Thyroid gland (tissue), 4 donors: ENCODE data around the gene KCNAB2. TPM values are rescaled to one million over a fixed set of nuclear protein-coding genes. Genes with fewer than 3 reads are reported as not detected.

Experiments
- DNase-seq, 2 donors: peaks; one replicate each; pipeline ENCODE4 v3.0.0-alpha.2; 2019
- H3K27ac ChIP-seq, 3 donors: fragments of 200-600 bp; sonication (generic); 1 replicate in 2 of 3; 2 replicates in 1 of 3; pipeline ENCODE4 v1.5.1; 2016 to 2019; ENCODE audit warnings: mild to moderate bottlenecking in 1 of 3, moderate library complexity in 1 of 3
- H3K27me3 ChIP-seq: fragments of 200-600 bp; sonication (generic); one replicate; pipeline ENCODE4 v1.5.1; 2019
- H3K36me3 ChIP-seq, 2 donors: fragments of 200-600 bp; sonication (generic); one replicate each; pipeline ENCODE4 v1.5.1; 2016 to 2019
- H3K4me1 ChIP-seq, 2 donors: fragments of 200-600 bp; sonication (generic); one replicate each; pipeline ENCODE4 v1.5.1; 2017 to 2019
- H3K4me3 ChIP-seq, 3 donors: fragments of 200-600 bp; sonication (generic); replicated peaks in 1 of 3; 1 replicate in 2 of 3; 2 replicates in 1 of 3; pipeline ENCODE4 v1.5.1; 2016; ENCODE audit warnings: mild to moderate bottlenecking in 1 of 3
- H3K9me3 ChIP-seq: fragments of 200-600 bp; sonication (generic); one replicate; pipeline ENCODE4 v1.5.1; 2017
- POLR2A ChIP-seq, 2 donors: fragments of 450-650 bp; IDR thresholded peaks; one replicate each; pipeline ENCODE4 v1.6.1; 2017; ENCODE audit warnings: antibody characterized with exemption in 2 of 2, mild to moderate bottlenecking in 2 of 2, moderate library complexity in 1 of 2
- WGBS, 2 donors: methylation state at CpG; one replicate each; pipeline ENCODE4 v1.1.5; 2017; 5-methylcytosine and 5-hydroxymethylcytosine counted together
- intact Hi-C: fragments of 100-400 bp; cut with DNase I; formaldehyde crosslinking; loops from one replicate; pipeline ENCODE4 v1.15.1; 2023
- total RNA-seq, 4 donors: library from RNA; depleted of rRNA; stranded (reverse); fragments of >200 nt; gene quantifications; one replicate each; pipeline ENCODE4 v1.2.3, GENCODE V29; 2016
- TF ChIP-seq, protein P1 (sequence below), 6 experiments: fragments of 200-600 bp in 3 of 6; fragments of 450-650 bp in 3 of 6; sonication (generic) in 3 of 6; IDR thresholded peaks; one replicate each; pipeline ENCODE4 v1.5.1; 2016 to 2019; ENCODE audit warnings: antibody characterized with exemption in 6 of 6, mild to moderate bottlenecking in 2 of 6, inconsistent platforms in 1 of 6, moderate library complexity in 1 of 6

Gene KCNAB2
- total RNA-seq, 4 donors from 2014 or later: 3.1 to 7.3 (median 6.1) TPM

GRCh38 chr1:6023346-6023745 lies 22.3 kb upstream of the KCNAB2 start:
- H3K27ac ChIP-seq: no peak overlapping the region
- no peak overlapping the region for H3K4me3 ChIP-seq
- no peaks in the 10 kb centered on the region for H3K27me3 ChIP-seq
- WGBS, 2 donors: 88 to 91% methylated on average over 5 of the region's 5 CpGs
- no peak for DNase-seq
- H3K9me3 ChIP-seq: no peaks in the 10 kb centered on the region
- intact Hi-C loops: no loop called here
- peaks cover 4% of the 10 kb centered on the region in 2 donors for H3K4me1 ChIP-seq
- TF ChIP-seq POLR2A (IDR thresholded peaks at IDR 0.05): no peak
- TF ChIP-seq, protein P1, sequence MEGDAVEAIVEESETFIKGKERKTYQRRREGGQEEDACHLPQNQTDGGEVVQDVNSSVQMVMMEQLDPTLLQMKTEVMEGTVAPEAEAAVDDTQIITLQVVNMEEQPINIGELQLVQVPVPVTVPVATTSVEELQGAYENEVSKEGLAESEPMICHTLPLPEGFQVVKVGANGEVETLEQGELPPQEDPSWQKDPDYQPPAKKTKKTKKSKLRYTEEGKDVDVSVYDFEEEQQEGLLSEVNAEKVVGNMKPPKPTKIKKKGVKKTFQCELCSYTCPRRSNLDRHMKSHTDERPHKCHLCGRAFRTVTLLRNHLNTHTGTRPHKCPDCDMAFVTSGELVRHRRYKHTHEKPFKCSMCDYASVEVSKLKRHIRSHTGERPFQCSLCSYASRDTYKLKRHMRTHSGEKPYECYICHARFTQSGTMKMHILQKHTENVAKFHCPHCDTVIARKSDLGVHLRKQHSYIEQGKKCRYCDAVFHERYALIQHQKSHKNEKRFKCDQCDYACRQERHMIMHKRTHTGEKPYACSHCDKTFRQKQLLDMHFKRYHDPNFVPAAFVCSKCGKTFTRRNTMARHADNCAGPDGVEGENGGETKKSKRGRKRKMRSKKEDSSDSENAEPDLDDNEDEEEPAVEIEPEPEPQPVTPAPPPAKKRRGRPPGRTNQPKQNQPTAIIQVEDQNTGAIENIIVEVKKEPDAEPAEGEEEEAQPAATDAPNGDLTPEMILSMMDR (IDR thresholded peaks at IDR 0.05): no peak
- H3K36me3 ChIP-seq: no peaks in the 10 kb centered on the region

DNA sequence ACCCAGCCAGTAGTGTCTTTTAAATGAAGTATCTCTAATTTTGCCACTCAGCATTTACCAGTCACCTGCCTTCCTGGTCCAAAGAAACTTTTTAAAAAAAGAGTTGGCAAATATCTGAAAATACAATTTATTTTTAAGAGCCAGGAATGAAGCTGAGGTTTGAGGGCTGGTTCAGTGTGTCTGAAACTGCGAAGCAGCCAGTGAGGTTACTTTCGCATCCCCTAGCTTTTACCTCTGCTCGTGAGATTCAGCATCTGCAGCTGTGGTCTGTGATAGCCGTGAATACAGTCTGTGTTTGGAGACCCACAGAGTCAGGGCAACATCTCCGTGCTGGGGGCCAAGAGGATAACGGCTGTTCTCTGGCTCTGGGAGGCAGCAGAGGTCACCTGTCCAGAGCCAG lies 21.3 kb upstream of the KCNAB2 start:
- Histone ChIP-seq H3K4me1 (peaks cover 4% of the 10 kb centered on the region in 2 donors), H3K9me3 (no peaks in the 10 kb centered on the region), H3K4me3 (no peak overlapping the region), H3K27me3 (no peaks in the 10 kb centered on the region), H3K27ac (no peak overlapping the region), H3K36me3 (no peaks in the 10 kb centered on the region)
- no peak for DNase-seq
- TF ChIP-seq POLR2A (IDR thresholded peaks at IDR 0.05): no peak
- TF ChIP-seq, protein P1 (IDR thresholded peaks at IDR 0.05): no peak
- intact Hi-C loops: no loop called here
- 90 to 92% methylated on average over 6 of the region's 6 CpGs for WGBS, 2 donors

DNA sequence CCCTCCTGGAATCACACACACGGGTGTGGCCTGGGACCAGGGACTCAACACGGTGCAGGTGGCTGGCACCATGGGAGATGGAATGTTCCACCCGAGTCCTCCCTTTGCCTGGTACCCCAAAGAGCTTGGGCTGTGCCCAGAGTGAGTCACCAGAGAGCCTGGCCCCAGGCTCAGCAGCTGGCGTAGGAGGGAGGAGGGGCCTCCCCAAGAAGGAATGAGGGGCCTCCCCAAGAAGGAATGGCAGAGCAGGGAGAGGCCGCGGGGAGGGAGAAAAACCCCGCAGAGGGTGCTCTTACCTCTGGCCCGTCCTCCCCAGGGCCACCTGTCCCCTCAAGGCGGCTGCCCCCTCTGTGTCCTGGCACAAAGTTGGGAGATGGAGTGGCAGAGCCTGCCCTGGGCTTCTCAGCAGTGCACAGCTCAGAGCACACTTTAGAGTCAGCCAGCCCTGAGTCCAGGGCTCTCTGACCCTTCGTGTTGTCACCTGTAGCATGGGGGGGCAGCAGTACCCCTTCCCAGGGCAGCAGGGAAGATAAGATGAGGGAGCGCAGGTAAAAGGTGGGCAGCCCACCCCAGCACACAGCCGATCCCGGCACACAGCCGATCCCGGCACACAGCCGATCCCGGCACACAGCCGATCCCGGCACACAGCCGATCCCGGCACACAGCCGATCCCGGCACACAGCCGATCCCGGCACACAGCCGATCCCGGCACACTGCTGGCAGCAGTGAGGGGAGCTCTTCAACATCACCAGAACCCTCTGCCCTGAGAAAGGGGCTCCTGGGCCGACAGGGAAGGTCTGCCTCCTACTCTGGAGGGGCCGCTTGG lies 20.2 kb upstream of the KCNAB2 start:
- H3K4me3 ChIP-seq: peak overlapping the region in 1 of 3 donors; percentile 4
- TF ChIP-seq POLR2A (IDR thresholded peaks at IDR 0.05): no peak
- TF ChIP-seq, protein P1 (IDR thresholded peaks at IDR 0.05): no peak
- WGBS, 2 donors: 51 to 59% methylated on average over 10 to 13 of the region's 29 CpGs
- intact Hi-C loops: no loop called here
- no peaks in the 10 kb centered on the region for H3K36me3 ChIP-seq
- no peak for DNase-seq
- no peak overlapping the region for H3K27ac ChIP-seq
- no peaks in the 10 kb centered on the region for H3K27me3 ChIP-seq
- peaks cover 4% of the 10 kb centered on the region in 2 donors for H3K4me1 ChIP-seq
- H3K9me3 ChIP-seq: no peaks in the 10 kb centered on the region

- DNase-seq: peak; percentile 79 to 85
- H3K36me3 ChIP-seq: no peaks in the 10 kb centered on the region
- peak overlapping the region in 1 of 3 donors; percentile 4 for H3K4me3 ChIP-seq
- intact Hi-C loops: no loop called here
- H3K9me3 ChIP-seq: no peaks in the 10 kb centered on the region
- peaks cover 4% of the 10 kb centered on the region in 2 donors for H3K4me1 ChIP-seq
- no peaks in the 10 kb centered on the region for H3K27me3 ChIP-seq
- WGBS, 2 donors: 22 to 46% methylated on average over 8 to 20 of the region's 34 CpGs
- no peak overlapping the region for H3K27ac ChIP-seq
- TF ChIP-seq, protein P1 (IDR thresholded peaks at IDR 0.05): no peak
- TF ChIP-seq POLR2A (IDR thresholded peaks at IDR 0.05): peak in 1 of 2 donors; percentile 33
Observed at GRCh38 chr1:6026095-6026809, 19.4 kb upstream of the KCNAB2 start.

GRCh38 chr1:6027591-6027990 lies 18.1 kb upstream of the KCNAB2 start:
- DNase-seq: no peak
- H3K4me3 ChIP-seq: no peak overlapping the region
- TF ChIP-seq POLR2A (IDR thresholded peaks at IDR 0.05): no peak
- TF ChIP-seq, protein P1 (IDR thresholded peaks at IDR 0.05): no peak
- 63 to 80% methylated on average over 10 of the region's 10 CpGs for WGBS, 2 donors
- no peak overlapping the region for H3K27ac ChIP-seq
- intact Hi-C loops: no loop called here
- peaks cover 4% of the 10 kb centered on the region in 2 donors for H3K4me1 ChIP-seq
- H3K9me3 ChIP-seq: no peaks in the 10 kb centered on the region
- H3K27me3 ChIP-seq: no peaks in the 10 kb centered on the region
- no peaks in the 10 kb centered on the region for H3K36me3 ChIP-seq
